Caco-2 (cell line): Measurements from ENCODE around the gene KRT3. TPM values are rescaled to one million over a fixed set of nuclear protein-coding genes. Genes with fewer than 3 reads are reported as not detected.
A peak's percentile ranks its signal among the peaks of the same experiment; 100 is the strongest.

ENCODE experiments used
- BruUV-seq: library from RNA; stranded (reverse); fragments of 400-500 nt; replicated peaks from 2 replicates; lab custom pipeline; 2021; lab: Mats Ljungman, UMichigan
- CTCF ChIA-PET: fragments of 300-600 bp; sonication (Branson Sonifier 250); formaldehyde crosslinking; loops from one replicate; lab custom pipeline; 2022; ENCODE audit warnings: antibody characterized with exemption; lab: Charles Lee
- POLR2A ChIA-PET: fragments of 300-600 bp; sonication (Branson Sonifier 250); formaldehyde crosslinking; loops from one replicate; lab custom pipeline; 2022; ENCODE audit warnings: antibody characterized with exemption; lab: Charles Lee
- DNase-seq, 2 experiments: peaks; one replicate each; pipeline versions ENCODE4 v3.0.0 to v3.0.0-alpha.2; 2020 to 2022
- H3K27me3 ChIP-seq: replicated peaks from 2 replicates; pipeline ENCODE4 v1.6.0; 2011; ENCODE audit warnings: low read length; ENCODE audit not compliant: control insufficient read depth, insufficient read depth
- H3K36me3 ChIP-seq: 2 replicates; pipeline ENCODE4 v1.5.1; 2011; ENCODE audit warnings: low read length; ENCODE audit not compliant: control insufficient read depth, insufficient read depth
- H3K4me1 ChIP-seq: fragments of 250-450 bp; sonication (Bioruptor Pico); 2 replicates; pipeline ENCODE4 v1.5.1; 2020; ENCODE audit warnings: mild to moderate bottlenecking
- H3K4me3 ChIP-seq: 2 replicates; pipeline ENCODE4 v1.5.1; 2011; ENCODE audit warnings: low read depth, mild to moderate bottlenecking, control low read depth, low read length
- H3K9me3 ChIP-seq: fragments of 250-450 bp; sonication (Bioruptor Pico); 2 replicates; pipeline ENCODE4 v1.5.1; 2020; ENCODE audit warnings: mild to moderate bottlenecking, moderate library complexity
- H3K27ac Mint-ChIP-seq: one replicate; pipeline ENCODE4 v1.8.0; 2022; ENCODE audit warnings: mixed read lengths; ENCODE audit not compliant: unreplicated experiment
- H3K27me3 Mint-ChIP-seq: one replicate; pipeline ENCODE4 v1.8.0; 2022; ENCODE audit warnings: mixed read lengths; ENCODE audit not compliant: insufficient read depth, unreplicated experiment
- H3K36me3 Mint-ChIP-seq: one replicate; pipeline ENCODE4 v1.8.0; 2022; ENCODE audit warnings: mild to moderate bottlenecking, mixed read lengths; ENCODE audit not compliant: insufficient read depth, unreplicated experiment
- H3K4me1 Mint-ChIP-seq: one replicate; pipeline ENCODE4 v1.8.0; 2022; ENCODE audit warnings: low read depth, mixed read lengths; ENCODE audit not compliant: unreplicated experiment
- H3K4me3 Mint-ChIP-seq: one replicate; pipeline ENCODE4 v1.8.0; 2022; ENCODE audit warnings: mild to moderate bottlenecking, moderate library complexity, mixed read lengths; ENCODE audit not compliant: unreplicated experiment
- H3K9me3 Mint-ChIP-seq: one replicate; pipeline ENCODE4 v1.8.0; 2022; ENCODE audit warnings: mixed read lengths; ENCODE audit not compliant: unreplicated experiment
- CTCF ChIP-seq, 2 experiments: fragments of 200-600 bp in 1 of 2; IDR thresholded peaks; 1 replicate in 1 of 2; 2 replicates in 1 of 2; pipeline versions ENCODE4 v1.5.1 to v1.8.0; 2011 to 2022; ENCODE audit warnings: antibody characterized with exemption in 1 of 2, control low read depth in 1 of 2, inconsistent platforms in 1 of 2, low read depth in 1 of 2, low read length in 1 of 2, mild to moderate bottlenecking in 1 of 2, moderate library complexity in 1 of 2; ENCODE audit not compliant: insufficient read depth in 1 of 2, severe bottlenecking in 1 of 2, unreplicated experiment in 1 of 2
- intact Hi-C: fragments of 100-400 bp; cut with micrococcal nuclease; formaldehyde crosslinking; loops from one replicate; pipeline ENCODE4 v1.10.0; 2022; ENCODE audit not compliant: unreplicated experiment
- total RNA-seq: library from RNA; stranded (reverse); gene quantifications from 2 replicates; pipeline ENCODE4 v1.2.3, GENCODE V29; 2022

Gene KRT3
- total RNA-seq, 1 experiment from 2014 or later, result not detected

DNA sequence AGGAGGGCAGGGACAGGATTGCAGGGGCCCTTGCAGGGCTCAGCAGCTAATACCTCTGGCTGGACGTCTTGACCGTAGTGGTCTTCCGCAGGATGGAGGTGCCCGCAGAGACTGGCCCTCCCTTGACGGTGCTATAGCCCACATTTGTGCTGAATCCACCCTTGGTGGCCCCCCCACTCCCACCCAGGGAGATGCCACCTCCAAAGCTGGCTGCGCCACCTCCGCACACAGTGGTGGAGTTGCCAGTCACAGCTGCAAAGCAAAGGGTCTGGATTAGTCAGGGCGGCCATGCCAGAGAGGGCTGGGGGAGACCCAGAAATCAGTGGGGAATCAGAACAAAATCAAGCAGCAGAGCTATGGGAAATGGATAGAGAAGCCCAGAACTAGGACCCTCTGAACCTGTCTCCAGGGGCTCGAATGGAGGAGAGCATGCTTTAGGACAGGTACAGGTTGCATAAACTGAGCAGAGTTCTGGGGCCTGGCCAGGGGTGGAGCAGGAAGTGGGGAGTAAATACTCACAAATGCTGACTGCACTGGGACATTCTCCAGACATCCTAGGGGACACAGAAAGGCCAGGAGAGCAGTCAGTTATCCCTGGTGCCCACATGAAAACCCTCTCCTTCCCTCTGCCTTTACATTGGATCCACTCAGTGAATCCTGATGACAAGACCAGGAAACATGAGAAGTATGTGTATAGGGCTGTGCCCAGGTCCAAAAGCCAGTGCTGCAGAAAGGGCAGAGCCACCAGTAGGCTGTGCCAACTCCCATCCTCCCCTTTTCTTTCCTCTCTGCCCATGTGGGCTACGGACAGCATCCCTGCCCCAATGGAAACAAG is 26.1 kb upstream of the KRT3 start:
- DNase-seq, result no peak

GRCh38 chr12:52821071-52821730 is 25.3 kb upstream of the KRT3 start:
- ChIA-PET CTCF (interaction anchor here (0.5 kb wide), 1 partner anchor 744 kb away, joined by 3 read pairs; no protein-coding TSS in a partner anchor), POLR2A (no interaction called here)
- no peak for TF ChIP-seq CTCF (IDR thresholded peaks at IDR 0.05; ENCODE audit: insufficient read depth in 1 of 2, low read depth in 1 of 2, low read length in 1 of 2, severe bottlenecking in 1 of 2, unreplicated experiment in 1 of 2)
- Histone ChIP-seq H3K4me1 (peaks cover 15% of the 10 kb centered on the region), H3K27me3 (no peaks in the 10 kb centered on the region), H3K4me3 (no peak overlapping the region), H3K9me3 (no peaks in the 10 kb centered on the region), H3K36me3 (no peaks in the 10 kb centered on the region)
- no peaks in the 10 kb centered on the region for H3K27me3 Mint-ChIP-seq
- H3K36me3 Mint-ChIP-seq, result no peaks in the 10 kb centered on the region
- no peaks in the 10 kb centered on the region for H3K9me3 Mint-ChIP-seq
- peaks cover 26% of the 10 kb centered on the region for H3K4me1 Mint-ChIP-seq
- BruUV-seq, result no TSS peak
- H3K4me3 Mint-ChIP-seq, result no peak overlapping the region
- DNase-seq, result no peak
- H3K27ac Mint-ChIP-seq, result peak overlapping the region; percentile 15
- intact Hi-C loops, result no loop called here

More for the DNA sequence above, 26.1 kb upstream of the KRT3 start:
- H3K27me3 Mint-ChIP-seq, result no peaks in the 10 kb centered on the region
- no peaks in the 10 kb centered on the region for H3K9me3 ChIP-seq
- H3K27me3 ChIP-seq, result no peaks in the 10 kb centered on the region
- H3K36me3 ChIP-seq, result no peaks in the 10 kb centered on the region
- H3K4me1 ChIP-seq, result peaks cover 23% of the 10 kb centered on the region
- no TSS peak for BruUV-seq
- CTCF ChIA-PET, result interaction anchor here (0.5 kb wide), 1 partner anchor 745 kb away, joined by 3 read pairs; no protein-coding TSS in a partner anchor
- H3K4me1 Mint-ChIP-seq, result peaks cover 31% of the 10 kb centered on the region
- no peaks in the 10 kb centered on the region for H3K9me3 Mint-ChIP-seq
- POLR2A ChIA-PET, result no interaction called here
- H3K4me3 ChIP-seq, result no peak overlapping the region
- no peak for TF ChIP-seq CTCF (IDR thresholded peaks at IDR 0.05; ENCODE audit: insufficient read depth in 1 of 2, low read depth in 1 of 2, low read length in 1 of 2, severe bottlenecking in 1 of 2, unreplicated experiment in 1 of 2)
- no peaks in the 10 kb centered on the region for H3K36me3 Mint-ChIP-seq
- intact Hi-C loops, result no loop called here
- peak overlapping the region; percentile 15 for H3K27ac Mint-ChIP-seq
- no peak overlapping the region for H3K4me3 Mint-ChIP-seq

- ChIA-PET CTCF (no interaction called here), POLR2A (no interaction called here)
- BruUV-seq, result no TSS peak
These were observed 24.6 kb upstream of the KRT3 start for GRCh38 chr12:52820521-52820920.

More at GRCh38 chr12:52820521-52820920, 24.6 kb upstream of the KRT3 start:
- H3K4me1 Mint-ChIP-seq, result peaks cover 21% of the 10 kb centered on the region
- no peaks in the 10 kb centered on the region for H3K36me3 Mint-ChIP-seq
- Histone ChIP-seq H3K9me3 (no peaks in the 10 kb centered on the region), H3K4me1 (peaks cover 10% of the 10 kb centered on the region), H3K27me3 (no peaks in the 10 kb centered on the region), H3K4me3 (no peak overlapping the region), H3K36me3 (no peaks in the 10 kb centered on the region)
- peak overlapping the region; percentile 10 for H3K27ac Mint-ChIP-seq
- DNase-seq, result no peak
- no peak for TF ChIP-seq CTCF (IDR thresholded peaks at IDR 0.05; ENCODE audit: insufficient read depth in 1 of 2, low read depth in 1 of 2, low read length in 1 of 2, severe bottlenecking in 1 of 2, unreplicated experiment in 1 of 2)
- H3K9me3 Mint-ChIP-seq, result no peaks in the 10 kb centered on the region
- intact Hi-C loops, result no loop called here
- no peak overlapping the region for H3K4me3 Mint-ChIP-seq
- H3K27me3 Mint-ChIP-seq, result no peaks in the 10 kb centered on the region
